NCI-H1092 (cell line): ENCODE data around the gene PCBP1.
"Not testable (repeated sequence)": the region's sequence is repeated elsewhere in the genome, so short reads cannot be mapped to it uniquely, and the experiment has no call there.

Source experiments
- DNase-seq: peaks from one replicate; lab custom pipeline; 2025; lab: John Stamatoyannopoulos, UW

The PCBP1 gene

GRCh38 chr2:70081221-70081620 is 6.1 kb upstream of the PCBP1 start:
- DNase-seq: no peak

- DNase-seq: no peak
These were observed 3.7 kb upstream of the PCBP1 start for GRCh38 chr2:70083344-70084156.

DNA sequence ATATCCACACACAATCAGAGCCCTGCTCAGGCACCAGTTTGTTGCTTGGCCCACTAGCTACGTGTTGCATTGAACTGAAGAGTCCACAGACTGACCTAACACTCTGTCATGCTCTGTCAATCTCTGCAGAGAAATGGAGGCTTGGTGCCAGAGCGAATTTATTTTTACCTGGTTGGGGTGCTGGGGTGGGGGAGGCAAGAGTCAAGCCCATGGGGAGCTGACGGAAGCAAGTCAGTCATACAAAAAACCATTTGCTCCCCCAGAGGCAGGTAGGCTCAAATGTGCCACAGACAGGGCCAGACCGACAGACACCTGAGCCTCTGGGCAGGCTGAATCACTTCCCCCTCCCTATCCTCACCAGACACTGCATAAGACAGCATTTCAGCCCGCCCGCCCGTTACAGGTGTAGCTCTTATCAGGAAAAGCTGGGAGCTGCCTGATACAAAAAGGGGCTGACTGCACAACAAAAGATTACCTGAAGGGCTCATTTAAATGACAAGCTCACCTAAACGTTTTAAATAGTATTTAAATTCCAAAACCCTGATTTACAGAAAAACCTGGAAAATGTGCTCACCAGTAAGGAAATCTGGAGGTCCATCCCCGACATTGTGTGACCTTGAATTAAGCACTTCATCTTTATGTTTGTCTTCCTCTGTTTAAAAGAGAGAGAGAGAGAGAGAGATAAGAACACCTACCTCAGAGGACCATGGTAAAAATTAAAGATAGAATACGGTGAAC is 2.1 kb upstream of the PCBP1 start:
- no peak for DNase-seq

GRCh38 chr2:70085711-70086277 is 1.5 kb upstream of the PCBP1 start:
- no peak for DNase-seq

GRCh38 chr2:70086278-70086837 is 919 bp upstream of the PCBP1 start:
- peak; percentile 52 for DNase-seq

DNA sequence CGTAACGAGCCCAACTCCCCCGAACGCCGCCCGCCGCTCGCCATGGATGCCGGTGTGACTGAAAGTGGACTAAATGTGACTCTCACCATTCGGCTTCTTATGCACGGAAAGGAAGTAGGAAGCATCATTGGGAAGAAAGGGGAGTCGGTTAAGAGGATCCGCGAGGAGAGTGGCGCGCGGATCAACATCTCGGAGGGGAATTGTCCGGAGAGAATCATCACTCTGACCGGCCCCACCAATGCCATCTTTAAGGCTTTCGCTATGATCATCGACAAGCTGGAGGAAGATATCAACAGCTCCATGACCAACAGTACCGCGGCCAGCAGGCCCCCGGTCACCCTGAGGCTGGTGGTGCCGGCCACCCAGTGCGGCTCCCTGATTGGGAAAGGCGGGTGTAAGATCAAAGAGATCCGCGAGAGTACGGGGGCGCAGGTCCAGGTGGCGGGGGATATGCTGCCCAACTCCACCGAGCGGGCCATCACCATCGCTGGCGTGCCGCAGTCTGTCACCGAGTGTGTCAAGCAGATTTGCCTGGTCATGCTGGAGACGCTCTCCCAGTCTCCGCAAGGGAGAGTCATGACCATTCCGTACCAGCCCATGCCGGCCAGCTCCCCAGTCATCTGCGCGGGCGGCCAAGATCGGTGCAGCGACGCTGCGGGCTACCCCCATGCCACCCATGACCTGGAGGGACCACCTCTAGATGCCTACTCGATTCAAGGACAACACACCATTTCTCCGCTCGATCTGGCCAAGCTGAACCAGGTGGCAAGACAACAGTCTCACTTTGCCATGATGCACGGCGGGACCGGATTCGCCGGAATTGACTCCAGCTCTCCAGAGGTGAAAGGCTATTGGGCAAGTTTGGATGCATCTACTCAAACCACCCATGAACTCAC is 673 bp downstream of the PCBP1 start:
- no peak for DNase-seq

DNA sequence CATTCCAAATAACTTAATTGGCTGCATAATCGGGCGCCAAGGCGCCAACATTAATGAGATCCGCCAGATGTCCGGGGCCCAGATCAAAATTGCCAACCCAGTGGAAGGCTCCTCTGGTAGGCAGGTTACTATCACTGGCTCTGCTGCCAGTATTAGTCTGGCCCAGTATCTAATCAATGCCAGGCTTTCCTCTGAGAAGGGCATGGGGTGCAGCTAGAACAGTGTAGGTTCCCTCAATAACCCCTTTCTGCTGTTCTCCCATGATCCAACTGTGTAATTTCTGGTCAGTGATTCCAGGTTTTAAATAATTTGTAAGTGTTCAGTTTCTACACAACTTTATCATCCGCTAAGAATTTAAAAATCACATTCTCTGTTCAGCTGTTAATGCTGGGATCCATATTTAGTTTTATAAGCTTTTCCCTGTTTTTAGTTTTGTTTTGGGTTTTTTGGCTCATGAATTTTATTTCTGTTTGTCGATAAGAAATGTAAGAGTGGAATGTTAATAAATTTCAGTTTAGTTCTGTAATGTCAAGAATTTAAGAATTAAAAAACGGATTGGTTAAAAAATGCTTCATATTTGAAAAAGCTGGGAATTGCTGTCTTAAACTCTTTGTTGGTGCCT is 1.4 kb downstream of the PCBP1 start:
- no peak for DNase-seq

GRCh38 chr2:70089220-70089982 is 2.1 kb downstream of the PCBP1 start:
- DNase-seq: no peak

DNA sequence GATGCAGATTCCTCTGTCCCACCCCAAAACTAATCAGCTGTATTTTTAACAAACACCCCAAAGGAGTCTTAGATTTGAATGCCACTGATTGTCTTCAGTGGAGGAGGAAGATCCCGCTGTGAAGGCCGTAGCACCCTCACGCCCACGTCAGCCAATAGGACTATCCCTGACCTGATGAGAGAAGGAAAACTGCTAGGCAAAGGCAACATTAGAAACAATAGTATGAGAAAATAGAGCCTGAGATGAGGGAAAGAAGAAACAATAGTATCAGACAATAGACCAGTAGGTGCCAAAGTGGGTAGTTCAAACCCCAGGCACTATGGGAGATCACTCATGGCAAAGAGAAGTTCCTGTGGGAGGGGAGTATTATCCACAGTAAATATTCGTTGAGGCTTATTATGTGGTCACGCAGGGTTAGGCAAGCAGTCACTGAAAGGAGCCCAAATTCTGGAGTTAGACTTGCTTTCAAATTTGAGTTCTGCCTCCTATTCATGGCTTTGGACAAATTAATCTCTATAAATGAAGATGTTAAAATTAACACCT is 2.8 kb downstream of the PCBP1 start:
- DNase-seq: no peak

DNA sequence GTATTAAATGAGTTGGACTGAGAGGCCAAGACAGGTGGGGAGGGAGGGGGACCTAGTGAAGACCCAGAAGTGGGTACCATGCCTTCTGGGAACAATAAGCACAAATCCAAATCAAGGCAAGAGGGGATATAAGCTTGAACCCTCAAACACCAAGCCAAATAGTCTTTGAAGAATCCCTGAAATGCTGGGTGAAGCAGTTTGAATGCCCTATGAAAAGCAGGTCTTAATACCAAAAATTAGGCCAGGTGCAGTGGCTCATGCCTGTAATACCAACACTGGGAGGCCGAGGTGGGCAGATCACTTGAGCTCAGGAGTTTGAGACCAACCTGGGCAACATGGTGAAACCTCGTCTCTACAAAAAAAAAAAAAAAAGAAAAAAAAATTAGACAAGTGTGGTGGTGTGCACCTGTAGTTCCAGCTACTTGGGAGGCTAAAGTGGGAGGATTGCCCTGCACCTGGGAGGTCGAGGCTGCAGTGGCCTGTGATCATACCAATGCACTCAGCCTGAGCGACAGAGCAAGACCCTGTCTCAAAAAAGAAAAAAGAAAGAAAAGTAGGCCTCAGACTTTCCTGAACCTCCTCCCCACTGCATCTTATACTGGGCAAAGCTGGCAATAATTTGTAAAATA is 3.5 kb downstream of the PCBP1 start:
- DNase-seq: no peak

DNA sequence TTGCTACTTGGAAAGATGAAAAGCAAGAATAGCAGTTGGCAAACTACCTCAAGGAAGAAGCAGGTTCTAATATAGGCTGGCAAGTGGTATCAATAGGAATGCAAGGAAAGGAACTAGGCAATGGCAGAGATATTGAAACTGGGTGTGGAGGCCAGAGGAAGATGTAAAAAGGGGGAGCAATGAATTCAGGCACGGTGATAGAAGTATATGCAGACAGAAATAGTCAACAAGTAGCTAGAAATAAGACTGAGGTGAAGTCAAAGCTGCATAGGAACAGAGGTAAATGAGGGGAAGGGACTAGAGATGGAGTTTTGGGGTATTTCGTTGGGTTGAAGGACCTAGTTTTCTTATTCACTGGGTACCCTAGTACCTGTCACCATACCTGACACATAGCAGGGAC is 4.1 kb downstream of the PCBP1 start:
- no peak for DNase-seq

GRCh38 chr2:70091816-70092215 is 4.5 kb downstream of the PCBP1 start:
- DNase-seq: no peak

DNA sequence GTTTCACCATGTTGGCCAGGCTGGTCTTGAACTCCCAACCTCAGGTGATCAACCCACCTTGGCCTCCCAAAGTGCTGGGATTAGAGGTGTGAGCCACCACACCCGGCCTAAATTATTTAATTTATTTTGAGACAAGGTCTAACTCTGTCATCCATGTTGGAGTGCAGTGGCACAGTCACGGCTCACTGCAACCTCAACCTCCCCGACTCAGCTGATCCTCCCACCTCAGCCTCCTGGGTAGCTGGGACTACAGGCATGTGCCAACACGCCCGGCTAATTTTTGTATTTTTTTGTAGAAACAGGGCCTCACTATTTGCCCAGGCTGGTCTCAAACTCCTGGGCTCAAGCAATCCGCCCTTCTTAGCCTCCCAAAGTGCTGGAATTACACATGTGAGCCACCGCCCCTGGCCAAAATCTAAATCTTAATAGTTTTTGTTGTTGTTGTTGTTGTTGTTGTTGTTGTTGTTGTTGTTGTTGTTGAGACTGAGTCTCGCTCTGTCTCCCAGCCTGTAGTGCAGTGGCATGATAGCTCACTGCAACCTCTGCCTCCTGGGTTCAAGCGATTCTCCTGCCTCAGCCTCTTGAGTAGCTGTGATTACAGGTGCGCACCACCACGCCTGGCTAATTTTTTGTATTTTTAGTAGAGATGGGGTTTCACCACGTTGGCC is 5.4 kb downstream of the PCBP1 start:
- DNase-seq: not testable (repeated sequence)

GRCh38 chr2:70094171-70094977 is 7.1 kb downstream of the PCBP1 start:
- DNase-seq: no peak

DNA sequence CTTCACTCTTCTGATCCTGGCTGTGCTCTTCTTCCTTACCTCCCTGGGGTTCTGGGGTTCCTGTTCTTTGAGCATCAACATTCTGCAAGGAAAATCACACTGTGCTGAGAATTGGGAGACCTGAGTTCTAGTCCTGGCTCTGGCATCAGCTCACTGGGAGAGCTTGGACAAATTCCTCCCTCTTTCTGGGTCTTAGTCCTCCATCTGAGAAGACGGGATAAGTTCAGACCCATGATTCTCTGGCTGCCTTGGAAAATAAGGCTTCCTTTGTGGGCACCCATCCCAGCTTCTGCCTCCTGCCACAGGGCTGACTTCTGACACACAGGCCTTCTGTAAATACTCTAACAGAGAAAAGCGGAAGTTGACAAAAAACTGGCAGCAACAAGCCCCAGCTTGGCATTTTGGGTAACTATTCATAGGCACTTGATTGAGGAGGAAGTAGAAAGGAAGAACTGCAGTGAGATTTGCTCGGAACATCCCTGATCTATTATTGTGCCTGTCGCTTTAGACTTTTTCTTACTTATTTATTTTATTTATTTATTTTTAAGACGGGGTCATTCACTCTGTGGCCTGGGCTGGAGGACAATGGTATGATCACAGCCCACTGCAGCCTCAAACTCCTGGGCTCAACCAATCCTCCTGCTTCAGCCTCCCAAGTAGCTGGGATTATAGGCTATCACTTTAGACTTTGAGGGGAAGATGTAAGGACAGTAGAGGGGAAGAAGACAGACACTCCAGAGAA is 7.9 kb downstream of the PCBP1 start:
- no peak for DNase-seq

- no peak for DNase-seq
These were observed 8.7 kb downstream of the PCBP1 start for GRCh38 chr2:70095720-70096670.
